ENCODE measurements around the gene GDPD5. TPM values are rescaled to one million over a fixed set of nuclear protein-coding genes. Genes with fewer than 3 reads are reported as not detected.

GDPD5 gene
- total RNA-seq, 1 experiment from 2014 or later = 7.8 TPM

DNA sequence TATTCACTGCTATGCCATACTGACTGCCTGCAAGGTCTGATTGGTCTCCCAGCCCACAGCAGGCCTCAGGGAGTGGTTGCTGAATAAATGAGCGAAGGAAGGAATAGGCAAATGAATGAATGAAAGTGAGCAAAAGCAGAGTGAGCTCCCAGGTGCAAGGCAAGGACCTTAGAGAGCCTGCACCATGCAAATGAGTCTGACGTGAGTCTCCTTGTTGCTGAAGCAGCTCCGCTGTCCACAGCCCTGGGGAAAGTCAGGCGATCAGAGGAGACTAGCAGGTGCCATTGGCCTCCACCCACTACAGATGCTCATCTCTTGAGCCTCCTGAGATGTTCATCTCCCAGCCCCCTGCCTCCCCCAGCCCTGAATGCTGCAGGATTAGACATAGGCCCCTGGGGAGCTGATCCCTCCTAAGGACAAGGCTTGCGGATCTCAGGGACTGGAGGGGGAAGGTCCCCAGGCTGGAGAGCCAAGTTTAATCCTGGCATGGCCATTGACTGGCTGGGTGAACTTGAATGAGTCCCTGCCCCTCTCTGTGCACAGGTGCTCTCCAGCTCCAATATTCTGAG is 22.1 kb downstream of the GDPD5 start:
- H3K27me3 ChIP-seq (ENCODE audit: insufficient read depth, low read length) = no peaks in the 10 kb centered on the region
- no peak overlapping the region for H2BK15ac ChIP-seq (ENCODE audit: low read depth, low read length)
- H3K79me2 ChIP-seq (ENCODE audit: insufficient read depth, low read length) = no peaks in the 10 kb centered on the region
- H3K56ac ChIP-seq (ENCODE audit: insufficient read length, low read depth, low read length) = no peak overlapping the region
- no peak overlapping the region for H2BK12ac ChIP-seq (ENCODE audit: insufficient read length, low read depth, low read length)
- H3K9me3 Mint-ChIP-seq = no peaks in the 10 kb centered on the region
- H3K9me3 ChIP-seq (ENCODE audit: control insufficient read depth, low read depth, low read length) = no peaks in the 10 kb centered on the region
- H3K4me1 ChIP-seq (ENCODE audit: insufficient read depth, low read length) = no peaks in the 10 kb centered on the region
- peaks cover 5 to 10% of the 10 kb centered on the region in 2 experiments for H3K4me1 Mint-ChIP-seq
- no peak overlapping the region for H3K23ac ChIP-seq (ENCODE audit: insufficient read length, low read depth, low read length)
- H4K91ac ChIP-seq (ENCODE audit: insufficient read length, low read depth, low read length) = no peak overlapping the region
- H3K14ac ChIP-seq (ENCODE audit: insufficient read depth, low read length) = no peak overlapping the region
- H2BK120ac ChIP-seq (ENCODE audit: low read depth, low read length, poor library complexity, severe bottlenecking) = no peak overlapping the region
- no peaks in the 10 kb centered on the region for H4K20me1 ChIP-seq (ENCODE audit: control insufficient read depth, insufficient read depth, insufficient read length)
- no peak overlapping the region for H2AK5ac ChIP-seq (ENCODE audit: insufficient read length, low read length)
- H2BK20ac ChIP-seq (ENCODE audit: low read depth, low read length, poor library complexity, severe bottlenecking) = no peak overlapping the region
- H3K4ac ChIP-seq (ENCODE audit: low read depth, low read length) = no peak overlapping the region
- H3K9ac ChIP-seq (ENCODE audit: extremely low read depth, insufficient read length, low read length) = no peak overlapping the region
- WGBS (ENCODE audit: extremely low coverage, insufficient read length, low lambda C conversion rate) = no CpG with 5 or more reads among the region's 5 CpGs
- H2AFZ ChIP-seq (ENCODE audit: low read length) = no peak overlapping the region
- no peaks in the 10 kb centered on the region for H3K23me2 ChIP-seq (ENCODE audit: insufficient read length, low read depth, low read length, poor library complexity, severe bottlenecking)
- no peak overlapping the region for H3T11ph ChIP-seq (ENCODE audit: low read length)
- no peaks in the 10 kb centered on the region for H3K79me1 ChIP-seq (ENCODE audit: insufficient read depth, low read depth, low read length, poor library complexity, severe bottlenecking)
- TF ChIP-seq, protein P1, sequence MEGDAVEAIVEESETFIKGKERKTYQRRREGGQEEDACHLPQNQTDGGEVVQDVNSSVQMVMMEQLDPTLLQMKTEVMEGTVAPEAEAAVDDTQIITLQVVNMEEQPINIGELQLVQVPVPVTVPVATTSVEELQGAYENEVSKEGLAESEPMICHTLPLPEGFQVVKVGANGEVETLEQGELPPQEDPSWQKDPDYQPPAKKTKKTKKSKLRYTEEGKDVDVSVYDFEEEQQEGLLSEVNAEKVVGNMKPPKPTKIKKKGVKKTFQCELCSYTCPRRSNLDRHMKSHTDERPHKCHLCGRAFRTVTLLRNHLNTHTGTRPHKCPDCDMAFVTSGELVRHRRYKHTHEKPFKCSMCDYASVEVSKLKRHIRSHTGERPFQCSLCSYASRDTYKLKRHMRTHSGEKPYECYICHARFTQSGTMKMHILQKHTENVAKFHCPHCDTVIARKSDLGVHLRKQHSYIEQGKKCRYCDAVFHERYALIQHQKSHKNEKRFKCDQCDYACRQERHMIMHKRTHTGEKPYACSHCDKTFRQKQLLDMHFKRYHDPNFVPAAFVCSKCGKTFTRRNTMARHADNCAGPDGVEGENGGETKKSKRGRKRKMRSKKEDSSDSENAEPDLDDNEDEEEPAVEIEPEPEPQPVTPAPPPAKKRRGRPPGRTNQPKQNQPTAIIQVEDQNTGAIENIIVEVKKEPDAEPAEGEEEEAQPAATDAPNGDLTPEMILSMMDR (conservative IDR thresholded peaks at IDR 0.05) = no peak
- H3K18ac ChIP-seq (ENCODE audit: insufficient read length, low read depth, low read length) = no peak overlapping the region
- H4K5ac ChIP-seq (ENCODE audit: insufficient read length, low read depth, low read length) = no peak overlapping the region
- no peak overlapping the region for H3K27ac Mint-ChIP-seq
- no peaks in the 10 kb centered on the region for H3K36me3 Mint-ChIP-seq (ENCODE audit: insufficient read depth in 1 of 3, low read depth in 3 of 3)
- no peak for DNase-seq
- H3K4me3 Mint-ChIP-seq = no peak overlapping the region
- H3K27ac ChIP-seq (ENCODE audit: insufficient read length, low read depth, low read length) = no peak overlapping the region
- H4K8ac ChIP-seq (replicated peaks; ENCODE audit: insufficient read length, low read depth, low read length) = no peak overlapping the region
- no peaks in the 10 kb centered on the region; the same call in none of the 2 replicates for H3K27me3 Mint-ChIP-seq (ENCODE audit: low read depth)
- H3K4me2 ChIP-seq (ENCODE audit: insufficient read depth, insufficient read length, low read length) = no peak overlapping the region
- H2BK5ac ChIP-seq (ENCODE audit: insufficient read length, low read length) = no peak overlapping the region
